ENCODE data around the gene RUNX2. TPM values are rescaled to one million over a fixed set of nuclear protein-coding genes. Genes with fewer than 3 reads are reported as not detected.

Gene RUNX2
- total and polyA plus RNA-seq, 10 of the 15 experiments (the other 5 are each of a cell fraction or from before 2014, with no cell fraction given), result 0.01 to 0.77 (median 0.15) TPM; not detected in 3

GRCh38 chr6:45687570-45687969 lies 359.4 kb downstream of the RUNX2 start (continued):
- peak; percentile 68; the same call in 1 of the 2 replicates for TF ChIP-seq BCL11A (IDR thresholded peaks at IDR 0.05; ENCODE audit: low read depth, low read length)
- TF ChIP-seq GATAD2B (conservative IDR thresholded peaks at IDR 0.05; ENCODE audit: low read depth), result no peak
- no peak for TF ChIP-seq ZNF687 (IDR thresholded peaks at IDR 0.05)
- TF ChIP-seq GABPA (IDR thresholded peaks at IDR 0.05; ENCODE audit: low read depth), result no peak
- no peak for TF ChIP-seq ZSCAN29 (IDR thresholded peaks at IDR 0.05)
- 0 out of 3 replicates have a peak, but pooled peaks have one; percentile 15 for TF ChIP-seq POU2F2 (IDR thresholded peaks at IDR 0.05; ENCODE audit: borderline replicate concordance, low read depth, low read length)
- TF ChIP-seq ZBTB4 (CRISPR knock-in tag; IDR thresholded peaks at IDR 0.05), result no peak
- TF ChIP-seq CREB1 (IDR thresholded peaks at IDR 0.05; ENCODE audit: low read depth), result peak; percentile 14; the same call in 1 of the 2 replicates
- TF ChIP-seq ATF7 (IDR thresholded peaks at IDR 0.05; ENCODE audit: low read depth), result no peak
- no peak for TF ChIP-seq RAD51 (IDR thresholded peaks at IDR 0.05)
- TF ChIP-seq IRF5 (IDR thresholded peaks at IDR 0.05; ENCODE audit: borderline replicate concordance), result no peak
- TF ChIP-seq MEF2A (IDR thresholded peaks at IDR 0.05; ENCODE audit: insufficient read depth, low read depth, low read length), result peak; percentile 48; the same call in 1 of the 2 replicates
- no peak for TF ChIP-seq CHD4 (IDR thresholded peaks at IDR 0.05)
- TF ChIP-seq ZBED1 (IDR thresholded peaks at IDR 0.05; ENCODE audit: borderline replicate concordance), result no peak; the same call in 1 of the 2 replicates
- TF ChIP-seq SKIL (IDR thresholded peaks at IDR 0.05; ENCODE audit: low read depth, poor library complexity, severe bottlenecking), result peak; percentile 76
- TF ChIP-seq MTA2 (IDR thresholded peaks at IDR 0.05; ENCODE audit: low read depth), result peak; percentile 49
- no peak for TF ChIP-seq ZNF622 (IDR thresholded peaks at IDR 0.05)
- TF ChIP-seq E4F1 (IDR thresholded peaks at IDR 0.05; ENCODE audit: borderline replicate concordance, partially characterized antibody), result no peak
